HL-60/S4 treated with phorbol 12-myristate 13-acetate at 8.2 ng/mL for 4 days and 3 days (cell line): Measurements from ENCODE around the gene FOXRED1.
"Not testable (repeated sequence)": the region's sequence is repeated elsewhere in the genome, so short reads cannot be mapped to it uniquely, and the experiment has no call there.

Experiments
- in situ Hi-C: fragments of 300-500 bp; cut with MboI; formaldehyde crosslinking; loops from 2 replicates; pipeline ENCODE4 v1.15.0; 2022; ENCODE audit warnings: low sequenced_read_pairs

The FOXRED1 gene

DNA sequence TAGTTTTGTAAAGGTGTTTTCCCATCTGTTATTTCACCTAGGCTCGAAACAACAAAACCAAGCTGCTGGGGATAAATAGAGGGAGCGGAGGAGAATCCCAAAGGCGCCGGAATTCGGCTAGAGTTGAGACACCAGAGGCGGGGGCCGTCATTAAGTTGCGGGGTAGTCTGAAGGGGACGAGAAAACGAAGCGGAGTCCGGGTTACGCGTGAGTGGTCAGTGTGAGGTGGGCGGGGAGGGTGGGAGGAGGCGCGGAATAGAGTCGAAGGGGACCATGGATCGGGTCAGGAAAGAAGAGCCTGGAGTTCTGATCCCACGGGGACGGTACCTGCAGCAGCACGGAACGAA, 620 bp upstream of the FOXRED1 start:
- in situ Hi-C loops, result no loop called here

- in situ Hi-C loops, result no loop called here
Observed at GRCh38 chr11:126277322-126277721, 8.4 kb downstream of the FOXRED1 start.

GRCh38 chr11:126277780-126278179, 8.8 kb downstream of the FOXRED1 start:
- in situ Hi-C loops, result no loop called here

GRCh38 chr11:126279191-126279590, 10.2 kb downstream of the FOXRED1 start:
- in situ Hi-C loops, result no loop called here

GRCh38 chr11:126280595-126280994, 11.6 kb downstream of the FOXRED1 start:
- in situ Hi-C loops, result no loop called here

DNA sequence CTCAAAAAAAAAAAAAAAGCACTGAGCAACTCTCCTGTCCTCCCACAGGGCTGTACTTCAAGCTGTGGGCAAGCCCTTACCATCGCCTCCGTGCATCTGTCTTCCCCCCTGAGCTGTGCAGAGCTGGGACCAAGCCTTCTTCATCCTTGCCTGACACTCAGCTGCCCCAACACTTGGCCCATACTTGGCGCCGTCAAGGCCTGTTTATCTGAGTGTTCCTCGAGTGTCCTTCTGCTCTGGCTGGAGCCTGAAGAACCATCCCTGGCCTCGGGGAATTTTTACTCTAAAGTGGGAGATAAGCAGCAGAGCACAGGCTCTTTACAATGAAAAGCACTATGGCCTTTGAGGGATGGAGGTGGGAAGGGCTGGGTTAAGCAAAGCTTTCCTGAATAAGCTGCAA, 12.3 kb downstream of the FOXRED1 start:
- in situ Hi-C loops, result no loop called here

DNA sequence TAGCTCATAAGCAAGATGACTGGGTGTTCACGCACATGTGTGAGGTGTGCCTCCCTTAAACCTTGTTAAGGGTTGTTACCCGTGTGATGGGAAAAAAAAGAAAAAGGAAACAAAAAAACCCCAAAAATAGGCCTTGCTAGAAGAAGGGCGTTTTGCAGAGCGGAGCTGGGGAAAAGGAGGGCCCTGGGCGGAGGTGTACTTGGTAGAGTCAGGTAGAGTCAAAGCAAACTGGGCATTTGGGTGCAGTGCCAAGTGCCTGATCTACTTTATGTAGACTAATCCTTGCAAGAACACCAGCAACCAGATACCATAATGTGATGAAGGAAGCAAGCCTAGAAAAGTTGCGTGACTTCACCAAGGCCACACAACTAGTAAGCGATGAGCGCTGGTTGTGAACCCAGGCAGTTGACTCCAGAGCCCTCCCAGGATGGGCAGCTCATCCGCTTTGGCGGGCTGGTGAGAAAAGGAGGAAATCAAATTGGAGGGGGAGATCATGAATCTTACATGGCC, 12.8 kb downstream of the FOXRED1 start:
- in situ Hi-C loops, result no loop called here

- in situ Hi-C loops, result no loop called here
Observed at GRCh38 chr11:126282361-126282735, 13.4 kb downstream of the FOXRED1 start.

- in situ Hi-C loops, result no loop called here
Observed at GRCh38 chr11:126282736-126283591, 14.0 kb downstream of the FOXRED1 start, which contains the start of gene TIRAP. TIRAP (plus strand) TSS chr11:126283093; CDS start chr11:126290895, 7,802 bp downstream.

- in situ Hi-C loops, result no loop called here
Observed at GRCh38 chr11:126284829-126285228, 15.9 kb downstream of the FOXRED1 start.

DNA sequence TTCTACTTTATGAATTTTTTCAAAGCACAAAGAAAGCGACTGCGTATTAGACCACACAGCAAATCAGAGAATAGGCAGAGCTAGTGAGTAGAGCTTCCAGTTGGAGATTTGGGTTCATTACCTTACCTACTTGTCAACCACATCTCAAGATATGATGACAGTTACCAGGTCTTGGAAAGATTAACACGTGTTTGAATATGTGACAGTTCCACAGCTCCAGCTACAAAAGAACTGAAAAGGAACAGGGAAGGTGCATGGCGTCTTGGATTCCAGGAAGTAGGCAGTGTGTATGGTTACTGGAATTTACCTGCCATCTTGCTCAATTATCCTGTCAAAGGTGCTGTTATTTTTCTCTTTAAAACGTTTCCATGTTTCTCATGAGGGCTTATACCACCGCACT, 19.3 kb downstream of the FOXRED1 start:
- in situ Hi-C loops, result no loop called here

GRCh38 chr11:126290887-126291286, 21.9 kb downstream of the FOXRED1 start:
- in situ Hi-C loops, result no loop called here

DNA sequence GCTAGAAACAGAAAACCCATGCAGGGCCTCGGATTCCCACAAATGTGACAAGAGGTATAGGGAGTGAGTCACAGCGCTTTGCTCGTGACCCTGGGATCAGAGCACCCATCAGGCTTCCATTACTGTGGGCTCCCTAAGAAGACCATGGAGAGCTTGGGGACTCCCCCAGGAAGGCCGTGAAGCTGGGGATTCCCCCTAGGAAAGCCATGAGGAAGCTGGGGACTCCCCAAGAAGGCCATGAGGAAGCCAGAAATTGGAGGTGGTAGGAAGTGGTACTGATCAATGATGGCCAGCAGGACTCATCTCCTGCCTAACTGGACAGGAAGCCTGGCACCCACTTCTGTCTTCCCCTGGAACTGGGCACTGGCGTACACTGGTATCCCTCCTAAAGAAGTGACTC, 24.8 kb downstream of the FOXRED1 start:
- in situ Hi-C loops, result no loop called here

- in situ Hi-C loops, result no loop called here
Observed at GRCh38 chr11:126297004-126297403, 28.1 kb downstream of the FOXRED1 start.

- in situ Hi-C loops, result no loop called here
Observed at GRCh38 chr11:126303623-126304456, 34.9 kb downstream of the FOXRED1 start, which contains the start of gene DCPS. DCPS (plus strand) TSS chr11:126304060; CDS start chr11:126304081, 21 bp downstream.

- in situ Hi-C loops, result no loop called here
Observed at GRCh38 chr11:126304457-126305075, 35.6 kb downstream of the FOXRED1 start.

DNA sequence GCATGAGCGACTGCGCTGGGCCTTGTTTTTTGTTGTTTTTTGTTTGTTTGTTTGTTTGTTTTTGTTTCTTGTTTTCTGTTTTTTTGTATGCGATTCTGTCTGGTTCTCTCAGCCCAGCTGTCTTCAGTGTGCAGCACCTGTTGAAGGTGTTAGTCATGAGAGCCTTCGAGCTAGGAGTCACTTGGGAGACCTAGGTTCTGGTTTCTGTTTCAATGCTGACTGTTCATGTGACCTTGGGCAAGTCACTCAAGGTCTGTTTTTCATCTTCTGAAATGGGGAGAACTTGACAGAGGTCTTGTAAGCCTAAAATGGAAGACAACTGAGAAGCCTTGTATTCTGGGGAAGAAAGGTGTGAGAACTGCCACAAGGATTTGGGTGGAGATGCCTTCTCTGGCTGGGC, 36.7 kb downstream of the FOXRED1 start:
- in situ Hi-C loops, result no loop called here

- in situ Hi-C loops, result no loop called here
Observed at GRCh38 chr11:126307706-126308105, 38.8 kb downstream of the FOXRED1 start.

GRCh38 chr11:126308271-126308671, 39.3 kb downstream of the FOXRED1 start:
- in situ Hi-C loops, result no loop called here

DNA sequence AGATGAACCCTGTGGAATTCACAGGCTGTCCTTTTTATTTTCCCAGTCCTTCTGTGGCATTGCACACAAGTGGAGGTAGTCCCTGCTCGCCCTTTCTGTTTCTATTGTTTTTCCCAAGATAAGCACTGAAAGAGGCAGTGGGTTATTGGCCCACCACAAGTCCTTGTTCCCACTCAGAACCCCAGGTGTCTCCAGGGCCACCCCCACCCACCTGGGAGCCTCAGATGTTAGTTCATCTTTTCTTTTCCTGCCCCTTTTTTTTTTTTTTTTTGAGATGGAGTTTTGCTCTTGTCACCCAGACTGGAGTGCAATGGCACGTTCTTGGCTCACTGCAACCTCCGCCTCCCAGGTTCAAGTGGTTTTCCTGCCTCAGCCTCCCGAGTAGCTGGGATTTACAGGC, 39.8 kb downstream of the FOXRED1 start:
- in situ Hi-C loops, result not testable (repeated sequence)
